Parathyroid adenoma (tissue), 2 donors: Measurements from ENCODE around the gene GAK.

Experiments
- H2AFZ ChIP-seq: fragments of 300-600 bp; sonication (generic); one replicate; pipeline ENCODE4 v1.7.0; 2017; ENCODE audit warnings: antibody characterized with exemption, mild to moderate bottlenecking
- H3K27ac ChIP-seq: fragments of 300-600 bp; sonication (generic); one replicate; pipeline ENCODE4 v1.7.0; 2017
- H3K27me3 ChIP-seq: fragments of 300-600 bp; sonication (generic); one replicate; pipeline ENCODE4 v1.7.0; 2017; ENCODE audit warnings: low read length; ENCODE audit not compliant: control insufficient read depth, insufficient read depth
- H3K36me3 ChIP-seq: fragments of 300-600 bp; sonication (generic); one replicate; pipeline ENCODE4 v1.7.0; 2017; ENCODE audit warnings: low read length; ENCODE audit not compliant: control insufficient read depth, insufficient read depth
- H3K4me1 ChIP-seq: fragments of 300-600 bp; sonication (generic); one replicate; pipeline ENCODE4 v1.7.0; 2017; ENCODE audit warnings: control low read depth
- H3K4me2 ChIP-seq: fragments of 300-600 bp; sonication (generic); one replicate; pipeline ENCODE4 v1.7.0; 2017; ENCODE audit warnings: low read length
- H3K4me3 ChIP-seq: fragments of 300-600 bp; sonication (generic); one replicate; pipeline ENCODE4 v1.7.0; 2017; ENCODE audit warnings: low read depth, low read length
- H3K79me2 ChIP-seq: fragments of 300-600 bp; sonication (generic); one replicate; pipeline ENCODE4 v1.7.0; 2017; ENCODE audit warnings: control low read depth
- H3K9ac ChIP-seq: fragments of 300-600 bp; sonication (generic); one replicate; pipeline ENCODE4 v1.7.0; 2017; ENCODE audit warnings: mild to moderate bottlenecking
- H3K9me3 ChIP-seq: fragments of 300-600 bp; sonication (generic); one replicate; pipeline ENCODE4 v1.7.0; 2017; ENCODE audit warnings: low read length; ENCODE audit not compliant: control insufficient read depth
- TF ChIP-seq, protein P1 (sequence below): fragments of 300-600 bp; sonication (generic); IDR thresholded peaks from one replicate; pipeline ENCODE4 v1.7.0; 2017; ENCODE audit warnings: antibody characterized with exemption, mild to moderate bottlenecking
- donor health status: primary hyperparathyroidism.

Gene GAK

DNA sequence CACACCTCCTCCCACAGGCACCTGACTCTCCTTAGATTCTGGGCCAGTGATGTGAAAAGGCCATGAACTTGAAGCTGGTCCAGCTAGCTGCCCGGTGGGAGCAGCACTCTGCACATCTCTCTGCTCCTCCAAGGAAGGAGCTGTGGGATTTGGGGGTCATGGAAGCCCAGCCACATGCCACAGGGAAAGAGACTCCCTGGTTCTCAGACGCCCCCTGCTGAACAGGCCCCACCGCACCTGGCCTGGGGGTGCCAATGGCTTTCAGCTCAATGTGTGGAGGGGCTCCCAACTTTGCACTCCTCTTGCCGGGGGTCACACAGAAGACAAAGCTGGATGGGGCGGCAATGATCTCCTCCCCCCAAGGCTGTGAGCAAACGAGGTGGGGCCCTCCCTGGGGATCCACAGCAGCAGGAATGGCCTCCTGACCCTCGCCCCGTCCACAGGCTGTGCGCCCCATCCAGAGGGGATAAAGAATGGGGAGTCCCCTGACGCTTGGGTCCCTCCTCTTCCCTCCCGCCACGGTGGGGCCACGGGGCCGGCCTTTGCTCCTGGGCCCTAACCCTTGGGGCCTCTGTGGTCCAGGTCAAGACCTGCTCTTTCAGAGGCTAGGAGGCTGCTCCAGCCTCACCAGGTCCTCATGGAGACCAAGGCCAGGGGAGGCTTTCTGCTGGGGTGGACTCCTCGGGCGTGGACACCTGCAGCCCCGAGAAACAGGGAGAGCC is 51.3 kb downstream of the GAK start:
- no peaks in the 10 kb centered on the region for H3K79me2 ChIP-seq
- no peak overlapping the region for H2AFZ ChIP-seq
- no peak overlapping the region for H3K27ac ChIP-seq
- H3K4me2 ChIP-seq = no peak overlapping the region
- TF ChIP-seq, protein P1, sequence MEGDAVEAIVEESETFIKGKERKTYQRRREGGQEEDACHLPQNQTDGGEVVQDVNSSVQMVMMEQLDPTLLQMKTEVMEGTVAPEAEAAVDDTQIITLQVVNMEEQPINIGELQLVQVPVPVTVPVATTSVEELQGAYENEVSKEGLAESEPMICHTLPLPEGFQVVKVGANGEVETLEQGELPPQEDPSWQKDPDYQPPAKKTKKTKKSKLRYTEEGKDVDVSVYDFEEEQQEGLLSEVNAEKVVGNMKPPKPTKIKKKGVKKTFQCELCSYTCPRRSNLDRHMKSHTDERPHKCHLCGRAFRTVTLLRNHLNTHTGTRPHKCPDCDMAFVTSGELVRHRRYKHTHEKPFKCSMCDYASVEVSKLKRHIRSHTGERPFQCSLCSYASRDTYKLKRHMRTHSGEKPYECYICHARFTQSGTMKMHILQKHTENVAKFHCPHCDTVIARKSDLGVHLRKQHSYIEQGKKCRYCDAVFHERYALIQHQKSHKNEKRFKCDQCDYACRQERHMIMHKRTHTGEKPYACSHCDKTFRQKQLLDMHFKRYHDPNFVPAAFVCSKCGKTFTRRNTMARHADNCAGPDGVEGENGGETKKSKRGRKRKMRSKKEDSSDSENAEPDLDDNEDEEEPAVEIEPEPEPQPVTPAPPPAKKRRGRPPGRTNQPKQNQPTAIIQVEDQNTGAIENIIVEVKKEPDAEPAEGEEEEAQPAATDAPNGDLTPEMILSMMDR = no peak
- H3K9ac ChIP-seq = no peak overlapping the region
- no peak overlapping the region for H3K4me3 ChIP-seq
- no peaks in the 10 kb centered on the region for H3K27me3 ChIP-seq
- H3K4me1 ChIP-seq = no peaks in the 10 kb centered on the region
- H3K36me3 ChIP-seq = no peaks in the 10 kb centered on the region
- H3K9me3 ChIP-seq = no peaks in the 10 kb centered on the region

- H3K36me3 ChIP-seq = no peaks in the 10 kb centered on the region
These were observed 52.4 kb downstream of the GAK start for GRCh38 chr4:879729-880077.

GRCh38 chr4:878796-879728 is 53.1 kb downstream of the GAK start:
- H3K4me3 ChIP-seq = no peak overlapping the region
- TF ChIP-seq, protein P1 = no peak
- H3K79me2 ChIP-seq = no peaks in the 10 kb centered on the region
- H3K9ac ChIP-seq = no peak overlapping the region
- H3K9me3 ChIP-seq = no peaks in the 10 kb centered on the region
- no peak overlapping the region for H3K4me2 ChIP-seq
- no peaks in the 10 kb centered on the region for H3K36me3 ChIP-seq
- H3K27ac ChIP-seq = no peak overlapping the region
- H3K27me3 ChIP-seq = no peaks in the 10 kb centered on the region
- no peaks in the 10 kb centered on the region for H3K4me1 ChIP-seq
- no peak overlapping the region for H2AFZ ChIP-seq

More at GRCh38 chr4:879729-880077, 52.4 kb downstream of the GAK start:
- Histone ChIP-seq H3K9ac (no peak overlapping the region), H3K4me2 (no peak overlapping the region), H3K9me3 (no peaks in the 10 kb centered on the region), H3K4me3 (no peak overlapping the region), H3K27me3 (no peaks in the 10 kb centered on the region), H2AFZ (no peak overlapping the region), H3K79me2 (no peaks in the 10 kb centered on the region), H3K4me1 (no peaks in the 10 kb centered on the region), H3K27ac (no peak overlapping the region)
- TF ChIP-seq, protein P1 = no peak

GRCh38 chr4:877502-877901 is 54.6 kb downstream of the GAK start:
- Histone ChIP-seq H3K4me3 (no peak overlapping the region), H3K79me2 (no peaks in the 10 kb centered on the region), H3K4me1 (no peaks in the 10 kb centered on the region), H3K4me2 (no peak overlapping the region), H2AFZ (no peak overlapping the region), H3K36me3 (no peaks in the 10 kb centered on the region), H3K27ac (no peak overlapping the region), H3K9ac (no peak overlapping the region), H3K27me3 (no peaks in the 10 kb centered on the region), H3K9me3 (no peaks in the 10 kb centered on the region)
- TF ChIP-seq, protein P1 = no peak
